Activated CD8-positive, alpha-beta memory T cell treated with anti-CD3 and anti-CD28 coated beads, Interleukin-2, amount 50 U/mL, for 24 hours (primary cell): ENCODE results near the gene ABHD6.
"Not testable (repeated sequence)": the region's sequence is repeated elsewhere in the genome, so short reads cannot be mapped to it uniquely, and the experiment has no call there.

Experiments used
- DNase-seq: peaks from one replicate; pipeline ENCODE4 v3.0.0-alpha.2; 2020; ENCODE audit errors: extremely low read depth

The ABHD6 gene

GRCh38 chr3:58273362-58273761 is 35.8 kb downstream of the ABHD6 start:
- not testable (repeated sequence) for DNase-seq

DNA sequence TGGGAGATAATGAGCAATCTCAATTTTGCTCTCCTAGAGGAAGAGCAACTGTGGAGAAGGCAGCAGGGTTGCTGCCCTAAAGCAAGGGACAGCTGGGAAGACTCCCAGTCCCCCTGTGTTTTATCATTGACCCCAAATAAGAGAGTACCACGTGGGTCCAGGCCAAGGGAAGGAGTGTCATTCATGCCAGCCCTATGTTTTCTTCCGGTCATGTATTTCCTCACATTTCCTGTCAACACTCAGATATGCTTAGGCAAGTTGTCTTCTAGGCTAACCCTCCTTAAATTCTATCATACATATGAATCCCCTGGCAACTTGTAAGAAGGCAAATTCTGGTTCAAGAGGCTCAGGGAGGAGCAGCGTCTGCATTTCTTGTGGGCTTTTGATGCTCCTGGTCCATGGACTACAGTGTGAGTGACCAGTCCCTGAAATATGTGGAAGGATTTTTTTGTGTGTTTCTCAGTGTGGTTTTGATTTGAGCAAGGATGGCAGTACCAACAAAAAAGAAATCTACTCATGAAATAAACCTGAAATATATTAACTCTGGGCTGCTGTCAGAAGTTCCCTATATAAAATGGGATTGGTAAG is 36.5 kb downstream of the ABHD6 start:
- no peak for DNase-seq

- DNase-seq: no peak
Measured at GRCh38 chr3:58281069-58281468, 43.5 kb downstream of the ABHD6 start.

DNA sequence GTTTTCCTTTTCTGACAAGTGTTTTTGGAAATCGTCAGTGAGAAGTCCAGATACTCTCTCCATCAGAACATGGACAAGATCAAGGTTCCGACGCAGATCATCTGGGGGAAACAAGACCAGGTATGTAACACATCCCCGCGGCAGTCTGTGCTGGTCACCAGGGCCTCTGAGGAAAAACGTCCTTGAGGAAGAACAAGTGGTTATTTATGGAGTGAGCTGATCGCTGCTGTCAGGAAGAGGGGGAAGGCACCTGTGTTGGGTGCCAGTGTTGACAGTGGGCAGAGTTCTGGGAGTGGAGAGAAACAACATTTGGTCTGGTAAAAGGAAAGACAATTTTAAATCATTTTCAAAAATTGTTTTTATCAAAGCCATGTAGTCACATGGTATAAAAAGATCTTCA is 47.7 kb downstream of the ABHD6 start:
- DNase-seq: no peak

GRCh38 chr3:58287354-58287753 is 49.8 kb downstream of the ABHD6 start:
- no peak for DNase-seq

DNA sequence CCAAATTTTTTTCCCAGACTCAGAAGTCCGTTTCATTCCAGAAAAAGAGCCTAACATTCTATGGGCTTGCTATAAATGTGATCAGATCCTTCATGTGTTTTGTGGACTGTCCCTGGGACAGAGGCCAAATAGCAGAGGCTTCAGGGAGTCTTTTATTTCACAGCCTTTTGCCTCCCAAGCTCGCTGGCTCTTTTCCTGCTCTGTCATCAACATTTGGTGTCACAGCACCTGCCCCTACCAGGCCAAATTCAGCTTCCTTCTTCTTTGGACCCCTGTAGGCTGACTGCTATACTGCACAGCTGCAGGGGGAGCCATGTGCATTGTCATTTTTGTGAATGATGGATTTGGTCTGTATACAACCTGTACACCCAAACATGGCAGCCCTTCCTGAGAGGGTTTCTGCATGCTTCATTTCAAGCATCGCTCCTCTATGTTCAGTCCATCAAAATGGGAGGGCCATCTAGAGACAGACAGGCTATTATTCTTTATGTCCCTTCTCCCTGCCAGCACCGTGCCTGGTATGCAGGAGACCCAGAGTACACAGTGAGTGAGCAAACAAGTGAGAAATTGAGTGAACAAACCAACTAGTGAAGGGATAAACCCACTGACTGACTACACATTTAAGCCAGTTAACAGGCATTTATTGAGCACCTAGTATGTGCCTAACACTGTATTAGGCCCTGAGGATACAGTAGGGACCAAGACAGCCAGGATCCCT is 50.6 kb downstream of the ABHD6 start:
- DNase-seq: no peak

GRCh38 chr3:58288964-58289613 is 51.5 kb downstream of the ABHD6 start:
- DNase-seq: not testable (repeated sequence)

DNA sequence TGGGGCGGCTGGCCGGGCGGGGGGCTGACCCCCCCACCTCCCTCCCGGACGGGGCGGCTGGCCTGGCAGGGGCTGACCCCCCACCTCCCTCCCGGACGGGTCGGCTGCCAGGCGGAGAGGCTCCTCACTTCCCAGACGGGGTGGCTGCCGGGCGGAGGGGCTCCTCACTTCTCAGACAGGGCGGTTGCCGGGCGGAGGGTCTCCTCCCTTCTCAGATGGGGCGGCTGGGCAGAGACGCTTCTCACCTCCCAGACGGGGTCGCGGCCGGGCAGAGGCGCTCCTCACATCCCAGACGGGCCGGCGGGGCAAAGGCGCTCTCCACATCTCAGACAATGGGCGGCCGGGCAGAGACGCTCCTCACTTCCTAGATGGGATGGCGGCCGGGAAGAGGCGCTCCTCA is 52.9 kb downstream of the ABHD6 start:
- DNase-seq: not testable (repeated sequence)

GRCh38 chr3:58291671-58292338 is 54.2 kb downstream of the ABHD6 start:
- DNase-seq: no peak

GRCh38 chr3:58292866-58293265 is 55.3 kb downstream of the ABHD6 start:
- no peak for DNase-seq

- DNase-seq: no peak
Measured at GRCh38 chr3:58293516-58293915, 55.9 kb downstream of the ABHD6 start.

- DNase-seq: no peak
Measured at GRCh38 chr3:58296269-58296668, 58.7 kb downstream of the ABHD6 start.

DNA sequence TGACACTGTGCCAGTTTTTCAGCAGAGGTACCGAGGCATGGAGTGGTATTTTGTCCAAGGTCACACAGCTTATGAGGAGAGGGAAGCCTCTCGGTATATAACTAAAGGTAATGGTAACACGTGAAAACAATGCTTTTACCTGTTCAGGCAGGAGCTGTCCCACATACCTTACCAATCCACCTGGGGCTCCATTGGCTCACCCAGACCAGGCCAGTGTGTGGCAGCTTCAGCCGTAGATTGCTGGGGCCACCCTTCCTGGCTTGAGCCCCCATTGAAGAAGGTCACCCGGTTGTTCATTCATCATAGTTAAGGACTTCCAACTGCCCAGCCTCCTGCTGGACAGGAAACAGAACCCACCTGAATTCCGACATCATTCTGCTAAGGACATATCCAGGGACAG is 59.3 kb downstream of the ABHD6 start:
- DNase-seq: no peak

GRCh38 chr3:58298190-58298589 is 60.6 kb downstream of the ABHD6 start:
- DNase-seq: no peak

DNA sequence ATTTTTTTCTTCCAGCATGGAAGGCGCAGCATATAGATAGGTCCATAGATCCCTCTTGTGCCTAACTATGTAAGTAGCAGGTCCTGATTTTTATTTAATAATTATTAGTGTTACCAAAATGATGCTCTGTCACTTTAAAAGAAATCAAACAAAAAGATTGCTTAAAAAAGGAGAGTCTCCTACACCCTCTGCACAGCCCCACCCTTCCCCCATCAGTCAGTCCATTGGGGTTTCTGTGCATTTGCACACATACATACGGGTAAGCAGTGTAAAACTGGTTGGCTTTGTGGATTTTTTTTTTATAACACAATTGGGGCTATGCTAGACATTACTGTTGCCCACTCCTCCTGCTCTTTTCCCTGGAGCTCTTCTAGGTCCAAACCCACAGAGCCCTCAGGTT is 61.5 kb downstream of the ABHD6 start:
- DNase-seq: no peak

DNA sequence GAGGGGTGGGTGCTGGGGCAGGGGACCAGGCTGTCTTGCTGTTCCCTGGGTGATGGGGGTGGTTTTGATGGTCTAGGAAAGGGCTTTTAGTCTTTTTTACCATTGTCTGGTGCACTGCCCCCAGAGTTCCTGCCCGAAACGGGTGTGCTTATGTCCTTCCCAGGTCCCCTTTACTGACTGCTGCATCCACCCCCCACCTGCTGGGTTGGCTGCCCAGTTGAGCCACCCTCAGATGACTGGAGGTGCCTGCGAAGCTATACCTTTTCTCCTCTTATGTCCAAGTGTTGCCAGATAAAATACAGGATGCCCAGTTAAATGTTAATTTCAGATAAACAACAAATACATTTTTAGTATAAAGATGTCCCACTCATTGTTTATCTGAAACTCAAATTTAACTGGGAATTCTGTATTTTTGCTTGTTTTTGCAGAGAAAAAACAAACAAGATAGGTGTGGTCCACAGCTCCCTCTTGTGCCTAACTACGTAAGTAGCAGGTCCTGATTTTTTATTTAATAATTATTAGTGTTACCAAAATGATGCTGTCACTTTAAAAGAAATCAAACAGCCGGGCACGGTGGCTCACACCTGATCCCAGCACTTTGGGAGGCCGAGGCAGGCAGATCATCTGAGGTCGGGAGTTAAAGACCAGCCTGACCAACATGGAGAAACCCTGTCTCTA is 62.4 kb downstream of the ABHD6 start:
- DNase-seq: no peak

- DNase-seq: peak; percentile 97
Measured at GRCh38 chr3:58305882-58306711, 68.5 kb downstream of the ABHD6 start, which contains the start of the genes HTD2 and RPP14. Gene HTD2, plus strand, starts transcription at chr3:58306520. Its CDS starts 11,094 bp downstream, at chr3:58317614. Gene RPP14, plus strand, starts transcription at chr3:58306245. Its CDS starts 4,085 bp downstream, at chr3:58310330.

DNA sequence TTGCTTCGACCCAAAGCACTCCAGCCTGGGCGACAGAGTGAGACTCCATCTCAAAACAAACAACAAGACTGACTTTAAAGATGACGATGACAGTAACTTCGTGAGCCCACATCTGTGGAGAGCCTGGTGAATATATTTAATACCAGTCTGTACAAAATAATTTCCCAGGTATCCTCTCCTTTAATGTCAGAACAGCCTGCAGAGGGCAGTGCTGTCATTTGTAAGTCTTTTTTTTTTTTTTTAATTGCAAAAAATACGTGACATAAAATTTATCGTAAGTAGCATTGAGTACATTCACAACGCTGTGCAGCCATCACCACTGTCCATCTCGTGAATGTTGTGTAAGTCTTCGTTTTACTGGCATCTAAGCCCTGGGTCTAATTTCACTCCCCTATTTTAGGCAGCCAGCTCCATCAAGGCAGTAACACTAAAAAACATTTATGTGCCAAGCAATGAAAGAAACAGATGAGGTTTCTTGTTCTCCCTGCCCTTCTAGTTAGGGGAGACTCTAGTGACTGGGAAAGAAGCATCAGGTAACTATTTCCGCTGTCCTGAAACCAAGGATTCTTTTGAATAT is 70.1 kb downstream of the ABHD6 start:
- DNase-seq: no peak

DNA sequence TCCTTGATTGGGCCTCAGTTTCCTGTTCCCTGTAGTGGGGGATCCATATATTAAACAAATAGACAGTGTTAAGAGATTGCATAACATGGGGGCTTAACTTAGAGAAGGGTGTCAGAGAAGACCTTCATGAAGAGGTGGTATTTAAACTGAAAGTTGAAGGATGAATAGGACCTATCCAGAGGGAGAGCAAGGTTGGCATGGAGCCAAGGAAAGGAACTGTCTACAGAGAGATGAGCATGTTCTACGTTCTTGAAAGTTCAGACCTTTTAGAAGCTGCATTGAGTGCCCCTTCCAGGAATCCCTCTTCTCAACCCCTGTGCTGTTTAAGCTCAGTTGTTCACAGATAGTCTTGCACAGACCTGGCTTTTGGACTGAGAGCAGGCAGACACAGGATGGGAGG is 71.1 kb downstream of the ABHD6 start:
- DNase-seq: no peak

DNA sequence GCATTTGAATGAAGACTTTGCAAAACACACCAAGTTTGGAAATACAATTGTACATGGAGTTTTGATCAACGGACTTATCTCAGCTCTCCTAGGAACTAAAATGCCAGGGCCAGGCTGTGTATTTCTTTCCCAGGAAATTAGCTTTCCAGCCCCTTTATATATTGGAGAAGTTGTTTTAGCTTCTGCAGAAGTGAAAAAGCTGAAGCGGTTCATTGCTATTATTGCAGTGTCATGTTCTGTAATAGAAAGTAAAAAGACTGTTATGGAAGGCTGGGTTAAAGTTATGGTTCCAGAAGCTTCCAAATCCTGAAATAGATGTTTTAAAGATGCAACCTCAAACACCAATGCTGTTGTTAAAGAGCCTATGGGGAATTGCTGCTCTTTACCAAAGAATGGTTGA is 80.2 kb downstream of the ABHD6 start:
- no peak for DNase-seq

- DNase-seq: no peak
Measured at GRCh38 chr3:58321791-58322190, 84.2 kb downstream of the ABHD6 start.
